Hematopoietic multipotent progenitor cell treated with erythropoietin and hydrocortisone succinate and interleukin-3 and kit ligand, for 6 days (in vitro differentiated cells): ENCODE measurements around the gene ROR2.

Experiments
- DNase-seq: peaks from one replicate; pipeline ENCODE4 v3.0.0-alpha.2; 2015

Gene ROR2

GRCh38 chr9:91732187-91733005, 217.6 kb downstream of the ROR2 start:
- DNase-seq, result no peak

GRCh38 chr9:91730806-91731205, 219.2 kb downstream of the ROR2 start:
- no peak for DNase-seq

GRCh38 chr9:91729558-91729842, 220.5 kb downstream of the ROR2 start:
- no peak for DNase-seq

GRCh38 chr9:91727972-91728371, 222.1 kb downstream of the ROR2 start:
- DNase-seq, result no peak

GRCh38 chr9:91727316-91727861, 222.6 kb downstream of the ROR2 start:
- peak; percentile 76 for DNase-seq

- no peak for DNase-seq
Measured at GRCh38 chr9:91726406-91727100, 223.5 kb downstream of the ROR2 start.

- DNase-seq, result no peak
Measured at GRCh38 chr9:91725651-91726050, 224.4 kb downstream of the ROR2 start.

GRCh38 chr9:91724609-91725505, 225.2 kb downstream of the ROR2 start:
- DNase-seq, result no peak

GRCh38 chr9:91724068-91724440, 226.0 kb downstream of the ROR2 start:
- DNase-seq, result no peak

- DNase-seq, result no peak
Measured at GRCh38 chr9:91723420-91724067, 226.5 kb downstream of the ROR2 start.

- DNase-seq, result peak; percentile 56
Measured at GRCh38 chr9:91720751-91721705, 229.0 kb downstream of the ROR2 start.

GRCh38 chr9:91720313-91720712, 229.7 kb downstream of the ROR2 start:
- no peak for DNase-seq

- DNase-seq, result no peak
Measured at GRCh38 chr9:91718071-91718470, 232.0 kb downstream of the ROR2 start.

- DNase-seq, result no peak
Measured at GRCh38 chr9:91716815-91717214, 233.2 kb downstream of the ROR2 start.

GRCh38 chr9:91716239-91716638, 233.8 kb downstream of the ROR2 start:
- no peak for DNase-seq

- no peak for DNase-seq
Measured at GRCh38 chr9:91714874-91715615, 235.0 kb downstream of the ROR2 start.

GRCh38 chr9:91714020-91714806, 235.8 kb downstream of the ROR2 start:
- peak; percentile 83 for DNase-seq

- DNase-seq, result no peak
Measured at GRCh38 chr9:91712811-91713210, 237.2 kb downstream of the ROR2 start.

- DNase-seq, result peak; percentile 78
Measured at GRCh38 chr9:91711755-91712601, 238.1 kb downstream of the ROR2 start.
